ENCODE measurements around the gene PSEN2. TPM values are rescaled to one million over a fixed set of nuclear protein-coding genes. Genes with fewer than 3 reads are reported as not detected.
A peak's percentile ranks its signal among the peaks of the same experiment; 100 is the strongest.

Gene PSEN2
- total RNA-seq, 2 experiments from 2014 or later: 2.5 to 6.2 TPM

GRCh38 chr1:226825037-226825745, 45.2 kb upstream of the PSEN2 start:
- H3K9me3 Mint-ChIP-seq: no peaks in the 10 kb centered on the region
- CTCF ChIA-PET: interaction anchor here (1.1 to 8.0 kb wide), 8 partner anchors 10 to 417 kb away, joined by 3 to 73 read pairs (median 6); partner anchors contain the start of gene PARP1
- H3K27ac Mint-ChIP-seq: no peak overlapping the region
- no peak for TF ChIP-seq CTCF (IDR thresholded peaks at IDR 0.05)
- intact Hi-C loops (cut with micrococcal nuclease): loop anchor here (5.0 kb wide), 1 partner anchor 198 kb away; no protein-coding TSS in a partner anchor
- H3K27me3 Mint-ChIP-seq: no peaks in the 10 kb centered on the region
- no peaks in the 10 kb centered on the region for H3K36me3 Mint-ChIP-seq (ENCODE audit: low read depth)
- H3K4me3 Mint-ChIP-seq: no peak overlapping the region
- no peak for DNase-seq
- ATAC-seq: no peak
- H3K4me1 Mint-ChIP-seq (ENCODE audit: low read depth): peaks cover 32% of the 10 kb centered on the region
- POLR2A ChIA-PET: interaction anchor here (1.6 kb wide), 1 partner anchor 86 kb away, joined by 4 read pairs; the partner anchor contains the start of gene ITPKB

GRCh38 chr1:226825746-226826100, 44.7 kb upstream of the PSEN2 start:
- H3K4me3 Mint-ChIP-seq: no peak overlapping the region
- intact Hi-C loops (cut with micrococcal nuclease): loop anchor here (5.0 kb wide), 1 partner anchor 198 kb away; no protein-coding TSS in a partner anchor
- no peaks in the 10 kb centered on the region for H3K9me3 Mint-ChIP-seq
- ChIA-PET POLR2A (interaction anchor here (1.6 kb wide), 1 partner anchor 87 kb away, joined by 4 read pairs; the partner anchor contains the start of gene ITPKB), CTCF (interaction anchor here (1.1 to 8.0 kb wide), 8 partner anchors 10 to 418 kb away, joined by 3 to 73 read pairs (median 5); partner anchors contain the start of gene PARP1)
- H3K4me1 Mint-ChIP-seq (ENCODE audit: low read depth): peaks cover 35% of the 10 kb centered on the region
- DNase-seq (no peak), ATAC-seq (no peak)
- no peak for TF ChIP-seq CTCF (IDR thresholded peaks at IDR 0.05)
- H3K27ac Mint-ChIP-seq: no peak overlapping the region
- H3K27me3 Mint-ChIP-seq: no peaks in the 10 kb centered on the region
- H3K36me3 Mint-ChIP-seq (ENCODE audit: low read depth): no peaks in the 10 kb centered on the region

- DNase-seq: no peak
- H3K27ac Mint-ChIP-seq: peak overlapping the region; percentile 93
- H3K4me3 Mint-ChIP-seq: no peak overlapping the region
- H3K36me3 Mint-ChIP-seq (ENCODE audit: low read depth): no peaks in the 10 kb centered on the region
- ATAC-seq: no peak
- intact Hi-C loops (cut with micrococcal nuclease): loop anchor here (5.0 kb wide), 1 partner anchor 199 kb away; no protein-coding TSS in a partner anchor
- H3K4me1 Mint-ChIP-seq (ENCODE audit: low read depth): peaks cover 36% of the 10 kb centered on the region
- ChIA-PET CTCF (interaction anchor here (0.8 to 8.0 kb wide), 14 partner anchors 9 to 419 kb away, joined by 3 to 73 read pairs (median 4); partner anchors contain the start of gene PARP1), POLR2A (interaction anchor here (1.1 to 1.6 kb wide), 2 partner anchors 87 to 183 kb away, joined by 4 to 5 read pairs; partner anchors contain the start of gene ITPKB)
- no peak for TF ChIP-seq CTCF (IDR thresholded peaks at IDR 0.05)
- H3K27me3 Mint-ChIP-seq: no peaks in the 10 kb centered on the region
- H3K9me3 Mint-ChIP-seq: no peaks in the 10 kb centered on the region
These were observed 43.7 kb upstream of the PSEN2 start for GRCh38 chr1:226826479-226827261.

- H3K4me1 Mint-ChIP-seq (ENCODE audit: low read depth): peaks cover 36% of the 10 kb centered on the region
- no peak for TF ChIP-seq CTCF (IDR thresholded peaks at IDR 0.05)
- peak; percentile 20 for ATAC-seq
- no peaks in the 10 kb centered on the region for H3K36me3 Mint-ChIP-seq (ENCODE audit: low read depth)
- H3K27me3 Mint-ChIP-seq: no peaks in the 10 kb centered on the region
- intact Hi-C loops (cut with micrococcal nuclease): loop anchor here (5.0 kb wide), 1 partner anchor 200 kb away; no protein-coding TSS in a partner anchor
- H3K27ac Mint-ChIP-seq: peak overlapping the region; percentile 93
- H3K9me3 Mint-ChIP-seq: no peaks in the 10 kb centered on the region
- H3K4me3 Mint-ChIP-seq: peak overlapping the region; percentile 53
- peak; percentile 14 for DNase-seq
- ChIA-PET POLR2A (interaction anchor here (0.7 to 2.0 kb wide), 5 partner anchors 165 to 201 kb away, joined by 3 to 5 read pairs (median 5); no protein-coding TSS in a partner anchor), CTCF (interaction anchor here (1.0 to 8.0 kb wide), 16 partner anchors 10 to 276 kb away, joined by 3 to 73 read pairs (median 4); partner anchors contain the start of gene ITPKB)
These were observed 43.0 kb upstream of the PSEN2 start for GRCh38 chr1:226827458-226827857.

All from activated CD8-positive, alpha-beta T cell treated with anti-CD3 and anti-CD28 coated beads for 36 hours (primary cell).